Neural crest cell (in vitro differentiated cells): Measurements from ENCODE around the gene PCYT2. TPM values are rescaled to one million over a fixed set of nuclear protein-coding genes. Genes with fewer than 3 reads are reported as not detected.

ENCODE experiments used
- DNase-seq: peaks from one replicate; pipeline ENCODE4 v3.0.0; 2021; ENCODE audit warnings: low read depth, mixed read lengths, low spot score
- H3K27ac Mint-ChIP-seq: one replicate; pipeline ENCODE4 v1.8.0; 2021; ENCODE audit warnings: mild to moderate bottlenecking, mixed read lengths; ENCODE audit not compliant: unreplicated experiment
- H3K27me3 Mint-ChIP-seq: 2 replicates; pipeline ENCODE4 v1.8.0; 2021; ENCODE audit warnings: low read depth, mild to moderate bottlenecking, mixed read lengths
- H3K36me3 Mint-ChIP-seq: 2 replicates; pipeline ENCODE4 v1.8.0; 2021; ENCODE audit warnings: low read depth, mild to moderate bottlenecking, mixed read lengths
- H3K4me1 Mint-ChIP-seq: 2 replicates; pipeline ENCODE4 v1.8.0; 2021; ENCODE audit warnings: mixed read lengths
- H3K4me3 Mint-ChIP-seq: one replicate; pipeline ENCODE4 v1.8.0; 2021; ENCODE audit warnings: mild to moderate bottlenecking, mixed read lengths
- H3K9me3 Mint-ChIP-seq: 2 replicates; pipeline ENCODE4 v1.8.0; 2021; ENCODE audit warnings: mixed read lengths
- CTCF ChIP-seq: fragments of 200-600 bp; sonication (generic); conservative IDR thresholded peaks from 2 replicates; pipeline ENCODE4 v1.5.0; 2021; ENCODE audit warnings: antibody characterized with exemption, mild to moderate bottlenecking
- total RNA-seq: library from RNA; stranded (reverse); gene quantifications from 2 replicates; pipeline ENCODE4 v1.2.1, GENCODE V29; 2021

The PCYT2 gene
- total RNA-seq, 1 donor from 2014 or later, result 92.4 TPM

GRCh38 chr17:81940538-81941483 lies 29.6 kb upstream of the PCYT2 start:
- Mint-ChIP-seq H3K27me3 (no peaks in the 10 kb centered on the region), H3K4me1 (peaks cover 23% of the 10 kb centered on the region), H3K36me3 (no peaks in the 10 kb centered on the region), H3K9me3 (no peaks in the 10 kb centered on the region), H3K27ac (no peak overlapping the region), H3K4me3 (peak overlapping the region; percentile 12)
- DNase-seq, result no peak
- TF ChIP-seq CTCF, result no peak

- Mint-ChIP-seq H3K4me1 (peaks cover 26% of the 10 kb centered on the region), H3K27me3 (no peaks in the 10 kb centered on the region), H3K9me3 (no peaks in the 10 kb centered on the region), H3K4me3 (peak overlapping the region; percentile 12), H3K27ac (no peak overlapping the region), H3K36me3 (no peaks in the 10 kb centered on the region)
- TF ChIP-seq CTCF, result no peak
- no peak for DNase-seq
Observed at GRCh38 chr17:81939881-81940385, 28.7 kb upstream of the PCYT2 start.

GRCh38 chr17:81939218-81939617 lies 28.0 kb upstream of the PCYT2 start:
- Mint-ChIP-seq H3K4me1 (peaks cover 26% of the 10 kb centered on the region), H3K36me3 (no peaks in the 10 kb centered on the region), H3K4me3 (peak overlapping the region; percentile 31), H3K27me3 (no peaks in the 10 kb centered on the region), H3K27ac (no peak overlapping the region), H3K9me3 (no peaks in the 10 kb centered on the region)
- TF ChIP-seq CTCF, result no peak
- DNase-seq, result no peak

GRCh38 chr17:81935709-81936084 lies 24.5 kb upstream of the PCYT2 start:
- Mint-ChIP-seq H3K9me3 (no peaks in the 10 kb centered on the region), H3K27me3 (no peaks in the 10 kb centered on the region), H3K36me3 (no peaks in the 10 kb centered on the region), H3K4me1 (peaks cover 23% of the 10 kb centered on the region), H3K4me3 (peak overlapping the region; percentile 84), H3K27ac (no peak overlapping the region)
- no peak for DNase-seq
- no peak for TF ChIP-seq CTCF

GRCh38 chr17:81934850-81935708 lies 23.9 kb upstream of the PCYT2 start:
- Mint-ChIP-seq H3K4me3 (peak overlapping the region; percentile 84), H3K9me3 (no peaks in the 10 kb centered on the region), H3K36me3 (no peaks in the 10 kb centered on the region), H3K4me1 (peaks cover 23% of the 10 kb centered on the region), H3K27me3 (no peaks in the 10 kb centered on the region), H3K27ac (no peak overlapping the region)
- DNase-seq, result no peak
- TF ChIP-seq CTCF, result no peak
